Calu3 (cell line): Measurements from ENCODE around the gene CDH22. TPM values are rescaled to one million over a fixed set of nuclear protein-coding genes. Genes with fewer than 3 reads are reported as not detected.

Experiments used
- BruUV-seq: library from RNA; stranded (reverse); fragments of 400-500 nt; replicated peaks from 2 replicates; lab custom pipeline; 2021; lab: Mats Ljungman, UMichigan
- CTCF ChIA-PET: fragments of 300-600 bp; sonication (Branson Sonifier 250); formaldehyde crosslinking; loops from one replicate; lab custom pipeline; 2022; ENCODE audit warnings: antibody characterized with exemption; lab: Charles Lee
- DNase-seq: peaks from one replicate; pipeline ENCODE4 v3.0.0; 2022
- H3K27ac Mint-ChIP-seq: one replicate; pipeline ENCODE4 v1.8.0; 2022; ENCODE audit warnings: mixed read lengths; ENCODE audit not compliant: unreplicated experiment
- H3K27me3 Mint-ChIP-seq: one replicate; pipeline ENCODE4 v1.8.0; 2022; ENCODE audit warnings: mixed read lengths; ENCODE audit not compliant: unreplicated experiment
- H3K36me3 Mint-ChIP-seq: one replicate; pipeline ENCODE4 v1.8.0; 2022; ENCODE audit warnings: mild to moderate bottlenecking, moderate library complexity, mixed read lengths; ENCODE audit not compliant: insufficient read depth, unreplicated experiment
- H3K4me1 Mint-ChIP-seq: one replicate; pipeline ENCODE4 v1.8.0; 2022; ENCODE audit warnings: mild to moderate bottlenecking, low read depth, mixed read lengths; ENCODE audit not compliant: unreplicated experiment
- H3K4me3 Mint-ChIP-seq: one replicate; pipeline ENCODE4 v1.8.0; 2022; ENCODE audit warnings: mild to moderate bottlenecking, low read depth, moderate library complexity, mixed read lengths; ENCODE audit not compliant: unreplicated experiment
- H3K9me3 Mint-ChIP-seq: one replicate; pipeline ENCODE4 v1.8.0; 2022; ENCODE audit warnings: low read depth, mixed read lengths; ENCODE audit not compliant: unreplicated experiment
- intact Hi-C: fragments of 100-400 bp; cut with micrococcal nuclease; formaldehyde crosslinking; loops from one replicate; pipeline ENCODE4 v1.10.0; 2022; ENCODE audit not compliant: unreplicated experiment
- total RNA-seq: library from RNA; stranded (reverse); gene quantifications from 2 replicates; pipeline ENCODE4 v1.2.3, GENCODE V29; 2022
- TF ChIP-seq, protein P1 (sequence below): fragments of 200-600 bp; IDR thresholded peaks from one replicate; pipeline ENCODE4 v1.8.0; 2022; ENCODE audit warnings: antibody characterized with exemption; ENCODE audit not compliant: unreplicated experiment

Gene CDH22
- total RNA-seq, 1 experiment from 2014 or later = not detected

- Mint-ChIP-seq H3K27me3 (peaks cover 42% of the 10 kb centered on the region), H3K27ac (no peak overlapping the region), H3K4me1 (no peaks in the 10 kb centered on the region), H3K4me3 (no peak overlapping the region), H3K36me3 (no peaks in the 10 kb centered on the region), H3K9me3 (no peaks in the 10 kb centered on the region)
- CTCF ChIA-PET = interaction anchor here (1.3 kb wide), 1 partner anchor 14 kb away, joined by 3 read pairs; no protein-coding TSS in a partner anchor
- no TSS peak for BruUV-seq
- no peak for DNase-seq
- TF ChIP-seq, protein P1, sequence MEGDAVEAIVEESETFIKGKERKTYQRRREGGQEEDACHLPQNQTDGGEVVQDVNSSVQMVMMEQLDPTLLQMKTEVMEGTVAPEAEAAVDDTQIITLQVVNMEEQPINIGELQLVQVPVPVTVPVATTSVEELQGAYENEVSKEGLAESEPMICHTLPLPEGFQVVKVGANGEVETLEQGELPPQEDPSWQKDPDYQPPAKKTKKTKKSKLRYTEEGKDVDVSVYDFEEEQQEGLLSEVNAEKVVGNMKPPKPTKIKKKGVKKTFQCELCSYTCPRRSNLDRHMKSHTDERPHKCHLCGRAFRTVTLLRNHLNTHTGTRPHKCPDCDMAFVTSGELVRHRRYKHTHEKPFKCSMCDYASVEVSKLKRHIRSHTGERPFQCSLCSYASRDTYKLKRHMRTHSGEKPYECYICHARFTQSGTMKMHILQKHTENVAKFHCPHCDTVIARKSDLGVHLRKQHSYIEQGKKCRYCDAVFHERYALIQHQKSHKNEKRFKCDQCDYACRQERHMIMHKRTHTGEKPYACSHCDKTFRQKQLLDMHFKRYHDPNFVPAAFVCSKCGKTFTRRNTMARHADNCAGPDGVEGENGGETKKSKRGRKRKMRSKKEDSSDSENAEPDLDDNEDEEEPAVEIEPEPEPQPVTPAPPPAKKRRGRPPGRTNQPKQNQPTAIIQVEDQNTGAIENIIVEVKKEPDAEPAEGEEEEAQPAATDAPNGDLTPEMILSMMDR = no peak
- intact Hi-C loops = no loop called here
Observed at GRCh38 chr20:46260480-46260879, 47.8 kb downstream of the CDH22 start.

DNA sequence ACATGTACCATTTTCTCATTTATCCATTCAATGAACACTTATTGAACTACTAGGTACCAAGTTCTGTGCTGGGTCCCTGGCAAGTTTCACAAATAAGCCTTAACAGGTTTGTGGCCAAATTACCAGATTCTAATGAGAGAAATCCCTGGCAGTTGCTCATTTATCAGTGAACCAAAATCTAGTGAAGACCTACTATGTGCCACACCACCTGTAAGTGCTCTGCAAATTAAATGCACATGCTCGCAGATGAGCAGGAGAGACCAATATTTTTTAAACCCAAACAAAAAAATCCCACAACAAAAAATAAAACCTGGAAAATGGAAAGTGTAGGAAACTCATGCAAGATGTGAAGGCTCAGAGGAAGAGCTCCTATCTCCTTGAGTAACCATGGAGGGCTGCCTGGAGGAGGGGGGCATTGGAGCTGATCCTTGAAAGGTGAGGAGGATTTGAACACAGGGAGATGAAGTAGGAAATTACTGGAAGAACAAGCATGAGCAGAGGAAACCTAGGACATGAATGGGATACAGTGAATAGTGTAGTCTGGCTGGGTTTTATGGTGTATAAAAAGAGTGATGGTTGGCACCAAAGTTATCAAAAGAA lies 48.9 kb downstream of the CDH22 start:
- H3K4me3 Mint-ChIP-seq = no peak overlapping the region
- TF ChIP-seq, protein P1 = no peak
- DNase-seq = no peak
- peaks cover 30% of the 10 kb centered on the region for H3K27me3 Mint-ChIP-seq
- CTCF ChIA-PET = interaction anchor here (1.3 kb wide), 1 partner anchor 13 kb away, joined by 3 read pairs; no protein-coding TSS in a partner anchor
- intact Hi-C loops = loop anchor here (10.0 kb wide), 1 partner anchor 125 kb away; no protein-coding TSS in a partner anchor
- H3K36me3 Mint-ChIP-seq = no peaks in the 10 kb centered on the region
- no peak overlapping the region for H3K27ac Mint-ChIP-seq
- BruUV-seq = no TSS peak
- no peaks in the 10 kb centered on the region for H3K4me1 Mint-ChIP-seq
- no peaks in the 10 kb centered on the region for H3K9me3 Mint-ChIP-seq

- Mint-ChIP-seq H3K27ac (no peak overlapping the region), H3K36me3 (no peaks in the 10 kb centered on the region), H3K4me3 (no peak overlapping the region), H3K9me3 (no peaks in the 10 kb centered on the region), H3K4me1 (peaks cover 2% of the 10 kb centered on the region), H3K27me3 (peaks cover 16% of the 10 kb centered on the region)
- BruUV-seq = no TSS peak
- CTCF ChIA-PET = no interaction called here
- intact Hi-C loops = loop anchor here (10.0 kb wide), 1 partner anchor 123 kb away; no protein-coding TSS in a partner anchor
- no peak for DNase-seq
- TF ChIP-seq, protein P1 = no peak
Observed at GRCh38 chr20:46257887-46258286, 50.4 kb downstream of the CDH22 start.

- intact Hi-C loops = loop anchor here (10.0 kb wide), 1 partner anchor 121 kb away; no protein-coding TSS in a partner anchor
- no TSS peak for BruUV-seq
- Mint-ChIP-seq H3K36me3 (no peaks in the 10 kb centered on the region), H3K27me3 (no peaks in the 10 kb centered on the region), H3K27ac (no peak overlapping the region), H3K4me1 (peaks cover 9% of the 10 kb centered on the region), H3K4me3 (no peak overlapping the region), H3K9me3 (no peaks in the 10 kb centered on the region)
- CTCF ChIA-PET = interaction anchor here (0.7 kb wide), 2 partner anchors 39 to 135 kb away, joined by 3 to 4 read pairs; no protein-coding TSS in a partner anchor
- TF ChIP-seq, protein P1 = no peak
- no peak for DNase-seq
Observed at GRCh38 chr20:46256293-46256692, 52.0 kb downstream of the CDH22 start.
